K562 (cell line): Measurements from ENCODE around the gene ARHGEF3.

Experiments
- ATF3 ChIP-seq, 2 experiments: fragments of 450-650 bp in 1 of 2; sonication (generic) in 1 of 2; formaldehyde crosslinking in 1 of 2; IDR thresholded peaks in 1 of 2; conservative IDR thresholded peaks in 1 of 2; 2 replicates each; pipeline versions ENCODE4 v1.6.1 to v1.8.1; 2016 to 2023; ENCODE audit warnings: mild to moderate bottlenecking in 2 of 2, moderate library complexity in 2 of 2, inconsistent platforms in 1 of 2, missing genetic modification reagents in 1 of 2
- FOXA3 ChIP-seq, 2 experiments: fragments of 450-650 bp in 1 of 2; sonication (generic) in 1 of 2; formaldehyde crosslinking; IDR thresholded peaks in 1 of 2; conservative IDR thresholded peaks in 1 of 2; 2 replicates each; pipeline versions ENCODE4 v1.4.0 to v1.8.0; 2020 to 2022; ENCODE audit warnings: mild to moderate bottlenecking in 2 of 2, missing genetic modification reagents in 1 of 2
- FOXK1 ChIP-seq: sonication (generic); formaldehyde crosslinking; IDR thresholded peaks from 2 replicates; pipeline ENCODE4 v1.8.0; 2022; ENCODE audit warnings: missing genetic modification reagents, mild to moderate bottlenecking, borderline replicate concordance
- MXI1 ChIP-seq: IDR thresholded peaks from 2 replicates; pipeline ENCODE4 v1.6.1; 2011; ENCODE audit warnings: low read depth, mild to moderate bottlenecking, improper control_type of control experiment, low read length
- NFYB ChIP-seq: IDR thresholded peaks from 2 replicates; pipeline ENCODE4 v1.6.1; 2011; ENCODE audit warnings: mild to moderate bottlenecking, moderate library complexity; ENCODE audit not compliant: insufficient read length; ENCODE audit errors: extremely low read depth
- RFX5 ChIP-seq: IDR thresholded peaks from 2 replicates; pipeline ENCODE4 v1.6.1; 2011; ENCODE audit warnings: low read depth, mild to moderate bottlenecking, improper control_type of control experiment, low read length
- SUPT5H ChIP-seq: fragments of 450-650 bp; IDR thresholded peaks from 2 replicates; pipeline ENCODE4 v1.6.1; 2016
- TCF3 ChIP-seq: sonication (generic); formaldehyde crosslinking; IDR thresholded peaks from 2 replicates; pipeline ENCODE4 v1.4.0; 2020; ENCODE audit warnings: mild to moderate bottlenecking, missing genetic modification reagents
- TF ChIP-seq, protein P1 (sequence below): IDR thresholded peaks from 2 replicates; pipeline ENCODE4 v1.6.1; 2014; ENCODE audit warnings: antibody characterized with exemption
- TF ChIP-seq, protein P2 (sequence below), 3 experiments: IDR thresholded peaks in 2 of 3; conservative IDR thresholded peaks in 1 of 3; 2 replicates each; pipeline ENCODE4 v1.5.1; 2011 to 2012; ENCODE audit warnings: low read length in 3 of 3, mild to moderate bottlenecking in 3 of 3, control low read depth in 2 of 3, improper control_type of control experiment in 1 of 3, inconsistent platforms in 1 of 3, low read depth in 1 of 3, mixed read lengths in 1 of 3, moderate library complexity in 1 of 3; ENCODE audit not compliant: insufficient read depth in 2 of 3

DNA sequence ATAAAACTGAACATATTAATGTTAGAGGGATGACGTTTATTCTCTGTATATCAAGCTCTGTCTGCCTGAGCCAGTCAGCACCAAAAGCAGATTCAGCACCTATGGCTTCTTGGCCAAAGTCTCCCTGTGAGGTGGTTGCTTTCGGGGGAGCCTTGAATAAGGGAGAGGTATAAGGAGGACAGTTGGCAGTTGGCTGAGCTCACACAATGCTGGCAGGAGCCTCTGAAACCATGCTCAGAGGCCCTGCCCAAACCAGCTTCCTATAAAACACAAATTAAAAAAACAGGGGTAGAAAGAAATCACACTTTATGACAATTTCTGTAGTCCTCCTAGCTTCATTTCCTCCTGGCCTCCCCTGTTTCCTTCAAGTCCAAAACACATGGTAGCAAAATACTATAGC is 18.8 kb downstream of the ARHGEF3 start:
- TF ChIP-seq ATF3 (IDR thresholded peaks at IDR 0.05) (no peak), ATF3 (CRISPR knock-in tag; conservative IDR thresholded peaks at IDR 0.05) (no peak), FOXK1 (CRISPR knock-in tag) (no peak), FOXA3 (CRISPR knock-in tag; conservative IDR thresholded peaks at IDR 0.05 in 1 of 2, IDR thresholded peaks at IDR 0.05 in 1 of 2) (no peak), SUPT5H (no peak), MXI1 (no peak), RFX5 (no peak), NFYB (no peak), TCF3 (CRISPR knock-in tag) (no peak)
- TF ChIP-seq, protein P1, sequence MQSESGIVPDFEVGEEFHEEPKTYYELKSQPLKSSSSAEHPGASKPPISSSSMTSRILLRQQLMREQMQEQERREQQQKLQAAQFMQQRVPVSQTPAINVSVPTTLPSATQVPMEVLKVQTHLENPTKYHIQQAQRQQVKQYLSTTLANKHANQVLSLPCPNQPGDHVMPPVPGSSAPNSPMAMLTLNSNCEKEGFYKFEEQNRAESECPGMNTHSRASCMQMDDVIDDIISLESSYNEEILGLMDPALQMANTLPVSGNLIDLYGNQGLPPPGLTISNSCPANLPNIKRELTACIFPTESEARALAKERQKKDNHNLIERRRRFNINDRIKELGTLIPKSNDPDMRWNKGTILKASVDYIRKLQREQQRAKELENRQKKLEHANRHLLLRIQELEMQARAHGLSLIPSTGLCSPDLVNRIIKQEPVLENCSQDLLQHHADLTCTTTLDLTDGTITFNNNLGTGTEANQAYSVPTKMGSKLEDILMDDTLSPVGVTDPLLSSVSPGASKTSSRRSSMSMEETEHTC, result no peak
- TF ChIP-seq, protein P2, sequence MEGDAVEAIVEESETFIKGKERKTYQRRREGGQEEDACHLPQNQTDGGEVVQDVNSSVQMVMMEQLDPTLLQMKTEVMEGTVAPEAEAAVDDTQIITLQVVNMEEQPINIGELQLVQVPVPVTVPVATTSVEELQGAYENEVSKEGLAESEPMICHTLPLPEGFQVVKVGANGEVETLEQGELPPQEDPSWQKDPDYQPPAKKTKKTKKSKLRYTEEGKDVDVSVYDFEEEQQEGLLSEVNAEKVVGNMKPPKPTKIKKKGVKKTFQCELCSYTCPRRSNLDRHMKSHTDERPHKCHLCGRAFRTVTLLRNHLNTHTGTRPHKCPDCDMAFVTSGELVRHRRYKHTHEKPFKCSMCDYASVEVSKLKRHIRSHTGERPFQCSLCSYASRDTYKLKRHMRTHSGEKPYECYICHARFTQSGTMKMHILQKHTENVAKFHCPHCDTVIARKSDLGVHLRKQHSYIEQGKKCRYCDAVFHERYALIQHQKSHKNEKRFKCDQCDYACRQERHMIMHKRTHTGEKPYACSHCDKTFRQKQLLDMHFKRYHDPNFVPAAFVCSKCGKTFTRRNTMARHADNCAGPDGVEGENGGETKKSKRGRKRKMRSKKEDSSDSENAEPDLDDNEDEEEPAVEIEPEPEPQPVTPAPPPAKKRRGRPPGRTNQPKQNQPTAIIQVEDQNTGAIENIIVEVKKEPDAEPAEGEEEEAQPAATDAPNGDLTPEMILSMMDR (IDR thresholded peaks at IDR 0.05 in 2 of 3, conservative IDR thresholded peaks at IDR 0.05 in 1 of 3; ENCODE audit: insufficient read depth in 2 of 3, low read depth in 1 of 3, low read length in 3 of 3), result no peak
